ENCODE results near the gene MILR1. TPM values are rescaled to one million over a fixed set of nuclear protein-coding genes. Genes with fewer than 3 reads are reported as not detected.

Gene MILR1
- total RNA-seq, 1 experiment from 2014 or later = 3.8 TPM

DNA sequence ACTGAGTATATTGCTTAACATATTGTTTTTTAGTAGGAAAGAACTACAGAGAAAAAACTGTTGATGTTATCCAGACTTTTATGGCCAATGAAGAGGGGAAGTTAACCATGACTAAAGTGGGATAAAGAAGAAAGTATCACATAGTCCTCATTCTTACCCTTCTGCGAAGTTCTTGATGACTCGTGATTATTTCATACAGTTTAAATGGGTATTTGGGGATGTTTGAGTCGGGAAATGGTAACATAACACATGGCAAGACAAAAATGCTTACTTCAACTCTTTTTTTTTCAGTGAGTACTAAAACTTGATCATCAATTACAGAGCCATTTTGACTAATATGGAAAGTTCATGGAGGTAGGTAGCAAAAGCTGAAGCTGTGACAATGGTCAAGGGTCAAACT, 43.1 kb downstream of the MILR1 start:
- no peak overlapping the region for H2AFZ ChIP-seq (ENCODE audit: low read depth, low read length, poor library complexity, severe bottlenecking)
- no peaks in the 10 kb centered on the region for H4K20me1 ChIP-seq (ENCODE audit: insufficient read depth)
- H3K79me2 ChIP-seq (ENCODE audit: insufficient read depth, low read length) = peaks cover 59% of the 10 kb centered on the region
- H3K36me3 ChIP-seq (ENCODE audit: control insufficient read depth in 1 of 2, insufficient read depth in 2 of 2, low read length in 2 of 2) = peaks cover 28 to 39% of the 10 kb centered on the region in 2 experiments
- no peaks in the 10 kb centered on the region for H3K9me2 ChIP-seq (ENCODE audit: insufficient read depth)
- intact Hi-C loops (cut with micrococcal nuclease) = loop anchor here (1.0 to 10.0 kb wide), 3 partner anchors 72 to 347 kb away; no protein-coding TSS in a partner anchor
- POLR2A ChIA-PET = interaction anchor here (1.2 to 8.5 kb wide), 3 partner anchors 14 to 72 kb away, joined by 3 to 119 read pairs (median 6); partner anchors contain the start of genes CEP95 and DDX5
- H3K4me2 ChIP-seq (ENCODE audit: low read length) = no peak overlapping the region
- BruUV-seq (replicated peaks) = no TSS peak
- no peak overlapping the region for H3K9ac ChIP-seq (ENCODE audit: low read length)
- peaks cover 4 to 9% of the 10 kb centered on the region in 2 experiments; a peak in 2 of 4 replicates for H3K4me1 ChIP-seq (ENCODE audit: control insufficient read depth in 1 of 2, insufficient read depth in 2 of 2, low read length in 2 of 2)
- RAD21 ChIA-PET (ENCODE audit: low non-redundant PET in 1 of 2, low total read pairs in 2 of 2, uncharacterized antibody in 2 of 2, unreplicated experiment in 2 of 2) = interaction anchor here in 1 of 2 experiments (0.7 kb wide), 1 partner anchor 19 kb away, joined by 6 read pairs; no protein-coding TSS in a partner anchor
- no peak overlapping the region for H3K27ac ChIP-seq (ENCODE audit: low read depth, low read length)
- DNase-seq (ENCODE audit: low read depth, low spot score) = no peak
- ATAC-seq = no peak
- no peaks in the 10 kb centered on the region for H3K27me3 ChIP-seq (ENCODE audit: insufficient read depth, low read length)
- H3K4me3 ChIP-seq (replicated peaks in 1 of 2; ENCODE audit: low read depth in 1 of 2, low read length in 2 of 2) = no peak overlapping the region
- CTCF ChIA-PET = interaction anchor here (0.9 to 4.7 kb wide), 8 partner anchors 10 to 72 kb away, joined by 3 to 168 read pairs (median 6); partner anchors contain the start of genes CEP95 and DDX5
- no peaks in the 10 kb centered on the region for H3K9me3 ChIP-seq (ENCODE audit: control insufficient read depth in 1 of 2, insufficient read depth in 1 of 2, low read depth in 1 of 2, low read length in 2 of 2)
- TF ChIP-seq ZFX (IDR thresholded peaks at IDR 0.05) = no peak
- no peak for TF ChIP-seq FOSL1 (IDR thresholded peaks at IDR 0.05; ENCODE audit: low read depth)
- no peak for TF ChIP-seq POLR2A (IDR thresholded peaks at IDR 0.05; ENCODE audit: borderline replicate concordance, extremely low read depth, insufficient read depth, insufficient read length)
- TF ChIP-seq POLR2AphosphoS5 (IDR thresholded peaks at IDR 0.05; ENCODE audit: low read depth, low read length) = no peak

DNA sequence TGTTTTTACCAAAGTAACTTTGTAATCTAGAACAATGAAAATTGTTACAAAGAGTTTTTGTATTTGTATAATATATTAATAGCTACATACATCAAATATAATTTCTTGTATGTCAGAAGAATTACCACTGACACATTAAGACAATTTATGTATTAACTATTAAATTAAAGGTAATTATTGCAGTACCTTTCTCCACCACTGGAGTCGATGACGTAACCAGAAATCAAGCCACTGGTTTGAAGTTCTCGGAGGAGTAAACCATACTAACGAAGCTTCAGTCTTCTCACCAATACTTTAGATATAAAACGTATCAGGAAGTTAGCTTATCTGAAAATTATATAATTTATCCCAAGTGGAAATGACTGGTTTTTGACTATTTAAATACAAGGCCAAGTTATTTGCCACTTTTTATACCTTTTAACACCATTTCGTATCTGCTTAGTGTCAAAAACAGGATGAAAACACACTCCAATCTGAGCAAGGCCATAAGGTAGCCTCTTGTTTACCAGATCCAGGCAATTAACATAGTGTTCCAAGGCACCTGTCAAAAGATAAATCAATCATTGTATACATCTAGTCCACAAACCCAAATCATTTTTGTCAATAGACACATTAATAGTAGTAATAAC, 43.7 kb downstream of the MILR1 start:
- POLR2A ChIA-PET = interaction anchor here (8.5 kb wide), 1 partner anchor 13 kb away, joined by 119 read pairs; the partner anchor contains the start of genes CEP95 and DDX5
- no peak overlapping the region for H3K4me3 ChIP-seq (replicated peaks in 1 of 2; ENCODE audit: low read depth in 1 of 2, low read length in 2 of 2)
- intact Hi-C loops (cut with micrococcal nuclease) = loop anchor here (5.0 to 10.0 kb wide), 2 partner anchors 170 to 348 kb away; no protein-coding TSS in a partner anchor
- ATAC-seq (no peak), DNase-seq (ENCODE audit: low read depth, low spot score) (no peak)
- H3K9ac ChIP-seq (ENCODE audit: low read length) = no peak overlapping the region
- no peaks in the 10 kb centered on the region for H3K9me2 ChIP-seq (ENCODE audit: insufficient read depth)
- H3K27ac ChIP-seq (ENCODE audit: low read depth, low read length) = no peak overlapping the region
- peaks cover 59% of the 10 kb centered on the region for H3K79me2 ChIP-seq (ENCODE audit: insufficient read depth, low read length)
- CTCF ChIA-PET = interaction anchor here (0.5 to 4.7 kb wide), 7 partner anchors 11 to 172 kb away, joined by 3 to 168 read pairs (median 3); partner anchors contain the start of genes CEP95 and DDX5
- peaks cover 28 to 39% of the 10 kb centered on the region in 2 experiments for H3K36me3 ChIP-seq (ENCODE audit: control insufficient read depth in 1 of 2, insufficient read depth in 2 of 2, low read length in 2 of 2)
- BruUV-seq (replicated peaks) = no TSS peak
- H3K4me2 ChIP-seq (ENCODE audit: low read length) = no peak overlapping the region
- H2AFZ ChIP-seq (ENCODE audit: low read depth, low read length, poor library complexity, severe bottlenecking) = no peak overlapping the region
- H3K9me3 ChIP-seq (ENCODE audit: control insufficient read depth in 1 of 2, insufficient read depth in 1 of 2, low read depth in 1 of 2, low read length in 2 of 2) = no peaks in the 10 kb centered on the region
- H3K27me3 ChIP-seq (ENCODE audit: insufficient read depth, low read length) = no peaks in the 10 kb centered on the region
- TF ChIP-seq FOSL1 (IDR thresholded peaks at IDR 0.05; ENCODE audit: low read depth) = no peak
- TF ChIP-seq, protein P1, sequence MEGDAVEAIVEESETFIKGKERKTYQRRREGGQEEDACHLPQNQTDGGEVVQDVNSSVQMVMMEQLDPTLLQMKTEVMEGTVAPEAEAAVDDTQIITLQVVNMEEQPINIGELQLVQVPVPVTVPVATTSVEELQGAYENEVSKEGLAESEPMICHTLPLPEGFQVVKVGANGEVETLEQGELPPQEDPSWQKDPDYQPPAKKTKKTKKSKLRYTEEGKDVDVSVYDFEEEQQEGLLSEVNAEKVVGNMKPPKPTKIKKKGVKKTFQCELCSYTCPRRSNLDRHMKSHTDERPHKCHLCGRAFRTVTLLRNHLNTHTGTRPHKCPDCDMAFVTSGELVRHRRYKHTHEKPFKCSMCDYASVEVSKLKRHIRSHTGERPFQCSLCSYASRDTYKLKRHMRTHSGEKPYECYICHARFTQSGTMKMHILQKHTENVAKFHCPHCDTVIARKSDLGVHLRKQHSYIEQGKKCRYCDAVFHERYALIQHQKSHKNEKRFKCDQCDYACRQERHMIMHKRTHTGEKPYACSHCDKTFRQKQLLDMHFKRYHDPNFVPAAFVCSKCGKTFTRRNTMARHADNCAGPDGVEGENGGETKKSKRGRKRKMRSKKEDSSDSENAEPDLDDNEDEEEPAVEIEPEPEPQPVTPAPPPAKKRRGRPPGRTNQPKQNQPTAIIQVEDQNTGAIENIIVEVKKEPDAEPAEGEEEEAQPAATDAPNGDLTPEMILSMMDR (IDR thresholded peaks at IDR 0.05 in 2 of 3, conservative IDR thresholded peaks at IDR 0.05 in 1 of 3; ENCODE audit: borderline replicate concordance in 1 of 3, insufficient read depth in 1 of 3, low read depth in 2 of 3, low read length in 2 of 3) = peak; percentile 14 to 65 (median 56); a peak in 4 of 6 replicates
- peak; percentile 58 for TF ChIP-seq CEBPB (IDR thresholded peaks at IDR 0.05; ENCODE audit: low read depth)
- TF ChIP-seq, protein P2, sequence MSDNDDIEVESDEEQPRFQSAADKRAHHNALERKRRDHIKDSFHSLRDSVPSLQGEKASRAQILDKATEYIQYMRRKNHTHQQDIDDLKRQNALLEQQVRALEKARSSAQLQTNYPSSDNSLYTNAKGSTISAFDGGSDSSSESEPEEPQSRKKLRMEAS (IDR thresholded peaks at IDR 0.05) = no peak
- TF ChIP-seq SP1 (IDR thresholded peaks at IDR 0.05; ENCODE audit: low read depth) = no peak
- TF ChIP-seq POLR2AphosphoS5 (IDR thresholded peaks at IDR 0.05; ENCODE audit: low read depth, low read length) = no peak
- TF ChIP-seq RAD21 (IDR thresholded peaks at IDR 0.05; ENCODE audit: low read depth) = peak; percentile 20; the same call in 1 of the 2 replicates
- TF ChIP-seq YY1 (IDR thresholded peaks at IDR 0.05; ENCODE audit: extremely low read depth, insufficient replicate concordance, low read depth, low read length) = no peak
- no peaks in the 10 kb centered on the region for H4K20me1 ChIP-seq (ENCODE audit: insufficient read depth)
- RAD21 ChIA-PET (ENCODE audit: low non-redundant PET in 1 of 2, low total read pairs in 2 of 2, uncharacterized antibody in 2 of 2, unreplicated experiment in 2 of 2) = no interaction called here
- H3K4me1 ChIP-seq (ENCODE audit: control insufficient read depth in 1 of 2, insufficient read depth in 2 of 2, low read length in 2 of 2) = peaks cover 7 to 15% of the 10 kb centered on the region in 2 experiments; a peak in 3 of 4 replicates

Measured in HCT116 (cell line).